PC-3 (cell line): ENCODE results near the gene CADPS2. TPM values are rescaled to one million over a fixed set of nuclear protein-coding genes. Genes with fewer than 3 reads are reported as not detected.

Source experiments
- ATAC-seq: fragments of 200-7000 bp; cut with Tn5 transposase; 2 replicates; pipeline ENCODE4 v1.9.1; 2020; ENCODE audit warnings: mild to moderate bottlenecking, moderate library complexity
- BruUV-seq: library from RNA; stranded (reverse); fragments of 400-500 nt; replicated peaks from 2 replicates; lab custom pipeline; 2021; lab: Mats Ljungman, UMichigan
- CTCF ChIA-PET: fragments of 300-600 bp; sonication (Branson Sonifier 250); formaldehyde crosslinking; loops from one replicate; lab custom pipeline; 2022; ENCODE audit warnings: antibody characterized with exemption; lab: Charles Lee
- POLR2A ChIA-PET: fragments of 300-600 bp; sonication (Branson Sonifier 250); formaldehyde crosslinking; loops from one replicate; lab custom pipeline; 2022; ENCODE audit warnings: antibody characterized with exemption; ENCODE audit not compliant: unreplicated experiment; lab: Charles Lee
- DNase-seq: peaks from one replicate; pipeline ENCODE4 v3.0.0-alpha.2; 2015
- H2AFZ ChIP-seq: fragments of 300-600 bp; sonication (generic); 2 replicates; pipeline ENCODE4 v1.6.0; 2016; ENCODE audit warnings: antibody characterized with exemption, low read length
- H3F3A ChIP-seq: fragments of 300-600 bp; sonication (generic); one replicate; pipeline ENCODE4 v1.6.0; 2017; ENCODE audit warnings: antibody characterized with exemption, low read length, control low read depth, mild to moderate bottlenecking; ENCODE audit not compliant: unreplicated experiment
- H3K27ac ChIP-seq: fragments of 300-600 bp; sonication (generic); 2 replicates; pipeline ENCODE4 v1.5.1; 2016; ENCODE audit warnings: mild to moderate bottlenecking, low read length
- H3K27me3 ChIP-seq: fragments of 300-600 bp; sonication (generic); 2 replicates; pipeline ENCODE4 v1.6.1; 2016; ENCODE audit warnings: low read length, mixed read lengths
- H3K36me3 ChIP-seq: fragments of 300-600 bp; sonication (generic); 2 replicates; pipeline ENCODE4 v1.6.1; 2016; ENCODE audit warnings: low read depth, mixed run types, low read length, mixed read lengths
- H3K4me1 ChIP-seq: fragments of 300-600 bp; sonication (generic); 2 replicates; pipeline ENCODE4 v1.5.1; 2016; ENCODE audit warnings: low read length; ENCODE audit not compliant: insufficient read depth
- H3K4me2 ChIP-seq: fragments of 300-600 bp; sonication (generic); 2 replicates; pipeline ENCODE4 v1.6.0; 2016; ENCODE audit warnings: low read length
- H3K4me3 ChIP-seq: fragments of 300-600 bp; sonication (generic); 2 replicates; pipeline ENCODE4 v1.5.1; 2016; ENCODE audit warnings: mild to moderate bottlenecking, low read length, mixed read lengths
- H3K79me2 ChIP-seq: fragments of 300-600 bp; sonication (generic); 2 replicates; pipeline ENCODE4 v1.6.1; 2017; ENCODE audit warnings: low read length, mixed read lengths
- H3K9ac ChIP-seq: fragments of 300-600 bp; sonication (generic); 2 replicates; pipeline ENCODE4 v1.6.0; 2016; ENCODE audit warnings: mild to moderate bottlenecking, low read length
- H3K9me2 ChIP-seq: fragments of 300-600 bp; sonication (generic); replicated peaks from 2 replicates; pipeline ENCODE4 v1.6.1; 2016; ENCODE audit warnings: mixed run types, low read length, mixed read lengths
- H3K9me3 ChIP-seq: fragments of 300-600 bp; sonication (generic); 2 replicates; pipeline ENCODE4 v1.6.1; 2016; ENCODE audit warnings: low read length, mixed read lengths
- H4K20me1 ChIP-seq: fragments of 300-600 bp; sonication (generic); 2 replicates; pipeline ENCODE4 v1.6.1; 2016; ENCODE audit warnings: low read length, mixed read lengths
- EZH2 ChIP-seq: fragments of 300-600 bp; sonication (generic); IDR thresholded peaks from one replicate; pipeline ENCODE4 v1.6.1; 2017; ENCODE audit warnings: antibody characterized with exemption, mild to moderate bottlenecking, low read length; ENCODE audit not compliant: unreplicated experiment
- EZH2phosphoT487 ChIP-seq: fragments of 300-600 bp; sonication (generic); IDR thresholded peaks from 2 replicates; pipeline ENCODE4 v1.6.1; 2018; ENCODE audit warnings: mild to moderate bottlenecking, antibody characterized with exemption, low read length, borderline replicate concordance
- intact Hi-C: fragments of 100-400 bp; cut with micrococcal nuclease; formaldehyde crosslinking; loops from 2 replicates; pipeline ENCODE4 v1.9.0; 2023
- total RNA-seq: library from RNA; depleted of rRNA; stranded (reverse); fragments of >200 nt; gene quantifications from 2 replicates; pipeline ENCODE4 v1.2.3, GENCODE V29; 2014
- TF ChIP-seq, protein P1 (sequence below): fragments of 300-600 bp; sonication (generic); conservative IDR thresholded peaks from 2 replicates; pipeline ENCODE4 v1.5.1; 2017; ENCODE audit warnings: antibody characterized with exemption, low read depth, mild to moderate bottlenecking, low read length

Gene CADPS2
- total RNA-seq, 1 experiment from 2014 or later, result 9.4 TPM

DNA sequence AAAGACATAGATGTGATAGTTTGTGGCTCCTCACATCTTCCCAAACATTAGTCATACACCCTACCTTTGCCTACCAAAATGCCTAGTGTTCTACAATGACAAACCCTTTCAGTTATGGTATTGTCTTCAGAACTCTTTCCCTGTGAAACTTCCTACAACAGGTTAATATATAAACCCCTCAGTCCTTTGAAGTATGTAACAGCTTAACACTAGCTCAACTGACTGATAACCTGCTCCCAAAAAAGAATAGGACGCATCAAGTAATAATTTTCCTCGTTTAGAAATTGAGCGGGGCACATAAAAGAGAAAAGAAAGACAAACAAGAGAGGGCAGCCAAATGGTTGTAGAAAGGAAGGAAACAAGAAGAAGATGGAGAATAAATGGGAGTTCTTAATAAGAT lies 133.7 kb downstream of the CADPS2 start:
- intact Hi-C loops, result no loop called here
- Histone ChIP-seq H3K4me1 (no peaks in the 10 kb centered on the region), H4K20me1 (no peaks in the 10 kb centered on the region), H3K4me3 (no peak overlapping the region), H3K9ac (no peak overlapping the region), H3K36me3 (no peaks in the 10 kb centered on the region), H3K27ac (no peak overlapping the region), H3K9me2 (no peaks in the 10 kb centered on the region), H3K9me3 (no peaks in the 10 kb centered on the region), H3K27me3 (no peaks in the 10 kb centered on the region), H3K79me2 (no peaks in the 10 kb centered on the region), H3K4me2 (no peak overlapping the region), H2AFZ (no peak overlapping the region), H3F3A (no peaks in the 10 kb centered on the region)
- no peak for DNase-seq
- POLR2A ChIA-PET, result no interaction called here
- no peak for ATAC-seq
- BruUV-seq, result no TSS peak
- TF ChIP-seq EZH2 (no peak), EZH2phosphoT487 (no peak)
- TF ChIP-seq, protein P1, sequence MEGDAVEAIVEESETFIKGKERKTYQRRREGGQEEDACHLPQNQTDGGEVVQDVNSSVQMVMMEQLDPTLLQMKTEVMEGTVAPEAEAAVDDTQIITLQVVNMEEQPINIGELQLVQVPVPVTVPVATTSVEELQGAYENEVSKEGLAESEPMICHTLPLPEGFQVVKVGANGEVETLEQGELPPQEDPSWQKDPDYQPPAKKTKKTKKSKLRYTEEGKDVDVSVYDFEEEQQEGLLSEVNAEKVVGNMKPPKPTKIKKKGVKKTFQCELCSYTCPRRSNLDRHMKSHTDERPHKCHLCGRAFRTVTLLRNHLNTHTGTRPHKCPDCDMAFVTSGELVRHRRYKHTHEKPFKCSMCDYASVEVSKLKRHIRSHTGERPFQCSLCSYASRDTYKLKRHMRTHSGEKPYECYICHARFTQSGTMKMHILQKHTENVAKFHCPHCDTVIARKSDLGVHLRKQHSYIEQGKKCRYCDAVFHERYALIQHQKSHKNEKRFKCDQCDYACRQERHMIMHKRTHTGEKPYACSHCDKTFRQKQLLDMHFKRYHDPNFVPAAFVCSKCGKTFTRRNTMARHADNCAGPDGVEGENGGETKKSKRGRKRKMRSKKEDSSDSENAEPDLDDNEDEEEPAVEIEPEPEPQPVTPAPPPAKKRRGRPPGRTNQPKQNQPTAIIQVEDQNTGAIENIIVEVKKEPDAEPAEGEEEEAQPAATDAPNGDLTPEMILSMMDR, result no peak
- CTCF ChIA-PET, result no interaction called here

DNA sequence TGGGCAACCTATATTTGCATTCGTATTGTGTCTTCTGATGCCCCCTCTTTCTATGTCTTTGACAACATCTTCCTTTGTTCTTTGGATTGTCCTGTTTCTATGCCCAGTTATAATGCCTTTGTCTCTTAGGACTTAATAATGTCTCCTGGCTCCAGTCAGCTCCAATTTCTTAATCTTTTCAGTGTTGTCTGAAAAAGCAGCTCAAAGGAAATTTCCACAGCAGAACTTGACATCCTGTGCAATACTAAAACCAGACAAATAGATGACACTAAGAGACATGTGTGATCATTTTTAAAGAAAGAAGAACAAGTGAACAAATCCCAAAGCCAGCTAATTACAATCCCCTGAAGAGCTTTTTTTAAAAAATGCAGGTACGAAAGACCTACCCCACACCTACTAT lies 135.9 kb downstream of the CADPS2 start:
- Histone ChIP-seq H3K9ac (no peak overlapping the region), H3K27me3 (no peaks in the 10 kb centered on the region), H3K9me2 (no peaks in the 10 kb centered on the region), H4K20me1 (no peaks in the 10 kb centered on the region), H3K9me3 (no peaks in the 10 kb centered on the region), H3K4me3 (no peak overlapping the region), H3K36me3 (no peaks in the 10 kb centered on the region), H3K4me1 (no peaks in the 10 kb centered on the region), H3F3A (no peaks in the 10 kb centered on the region), H2AFZ (no peak overlapping the region), H3K27ac (no peak overlapping the region), H3K79me2 (no peaks in the 10 kb centered on the region), H3K4me2 (no peak overlapping the region)
- TF ChIP-seq EZH2 (no peak), EZH2phosphoT487 (no peak)
- TF ChIP-seq, protein P1, result no peak
- ChIA-PET POLR2A (no interaction called here), CTCF (no interaction called here)
- ATAC-seq (no peak), DNase-seq (no peak)
- intact Hi-C loops, result no loop called here
- no TSS peak for BruUV-seq

DNA sequence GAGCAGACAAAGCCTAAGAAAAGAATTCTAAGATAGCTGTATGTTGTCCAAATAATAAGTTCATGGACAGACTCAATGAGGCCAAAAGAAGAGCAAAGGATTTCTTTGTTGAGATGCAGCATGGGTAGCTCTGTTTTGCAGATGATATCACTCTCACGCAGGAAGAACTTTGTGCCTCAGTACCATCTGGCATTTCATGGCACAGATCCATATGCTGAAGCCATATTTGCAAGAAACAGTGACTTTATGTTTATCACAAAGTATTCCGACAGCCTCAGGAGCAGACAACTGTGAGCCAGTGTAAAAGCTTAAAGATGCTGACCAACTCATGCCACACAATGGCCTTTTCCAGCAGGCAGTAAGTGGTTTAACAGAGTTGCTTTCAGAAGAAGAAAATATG lies 138.1 kb downstream of the CADPS2 start:
- Histone ChIP-seq H3K4me1 (no peaks in the 10 kb centered on the region), H3K9me3 (no peaks in the 10 kb centered on the region), H3K4me2 (no peak overlapping the region), H3K9ac (no peak overlapping the region), H3K9me2 (no peaks in the 10 kb centered on the region), H3K4me3 (no peak overlapping the region), H2AFZ (no peak overlapping the region), H3K27ac (no peak overlapping the region), H3K27me3 (no peaks in the 10 kb centered on the region), H3K79me2 (no peaks in the 10 kb centered on the region), H4K20me1 (no peaks in the 10 kb centered on the region), H3F3A (no peaks in the 10 kb centered on the region), H3K36me3 (no peaks in the 10 kb centered on the region)
- ChIA-PET CTCF (no interaction called here), POLR2A (no interaction called here)
- ATAC-seq, result no peak
- TF ChIP-seq EZH2phosphoT487, result no peak
- TF ChIP-seq, protein P1, result no peak
- no peak for TF ChIP-seq EZH2
- no peak for DNase-seq
- intact Hi-C loops, result no loop called here
- BruUV-seq, result no TSS peak
